ENCODE data around the gene PLA2G4C. TPM values are rescaled to one million over a fixed set of nuclear protein-coding genes. Genes with fewer than 3 reads are reported as not detected.

The PLA2G4C gene
- total and polyA plus RNA-seq, 2 experiments from 2014 or later = 2.9 to 3.4 TPM

- no peaks in the 10 kb centered on the region for H3F3A ChIP-seq (replicated peaks; ENCODE audit: low read depth)
- no peak for TF ChIP-seq STAT1 (IDR thresholded peaks at IDR 0.05; ENCODE audit: unreplicated experiment)
- no peak for TF ChIP-seq EZH2phosphoT487 (IDR thresholded peaks at IDR 0.05; ENCODE audit: unreplicated experiment)
- no peak for TF ChIP-seq REST (IDR thresholded peaks at IDR 0.05; ENCODE audit: unreplicated experiment)
- TF ChIP-seq CTCF (conservative IDR thresholded peaks at IDR 0.05; ENCODE audit: low read depth in 2 of 2) = no peak
- no peak for TF ChIP-seq NANOG (IDR thresholded peaks at IDR 0.05; ENCODE audit: borderline replicate concordance)
- TF ChIP-seq ZNF331 (CRISPR knock-in tag; IDR thresholded peaks at IDR 0.05; ENCODE audit: low read depth) = no peak
- TF ChIP-seq JUNB (IDR thresholded peaks at IDR 0.05; ENCODE audit: unreplicated experiment) = no peak
- no peak for TF ChIP-seq ETS1 (IDR thresholded peaks at IDR 0.05)
- no peak for TF ChIP-seq ZNF462 (CRISPR knock-in tag; IDR thresholded peaks at IDR 0.05)
- no peak for TF ChIP-seq EZH2 (IDR thresholded peaks at IDR 0.05; ENCODE audit: low read depth, unreplicated experiment)
- TF ChIP-seq CREB1 (CRISPR knock-in tag; IDR thresholded peaks at IDR 0.05; ENCODE audit: low read depth) = no peak
- no peak for TF ChIP-seq ZNF114 (CRISPR knock-in tag; IDR thresholded peaks at IDR 0.05)
- TF ChIP-seq POLR2AphosphoS5 (IDR thresholded peaks at IDR 0.05; ENCODE audit: low read depth) = no peak
- H3K36me3 Mint-ChIP-seq (ENCODE audit: low read depth) = no peaks in the 10 kb centered on the region
- H4K20me1 ChIP-seq (replicated peaks; ENCODE audit: insufficient read depth) = no peaks in the 10 kb centered on the region
- H3K27me3 ChIP-seq (ENCODE audit: insufficient read depth) = no peaks in the 10 kb centered on the region
- H3K4me3 ChIP-seq = no peak overlapping the region
- H3K36me3 ChIP-seq (ENCODE audit: insufficient read depth) = no peaks in the 10 kb centered on the region
- DNase-seq (ENCODE audit: low spot score) (peak; percentile 20), ATAC-seq (no peak)
- H3K9me2 ChIP-seq (ENCODE audit: insufficient read depth) = peaks cover 8% of the 10 kb centered on the region; the same call in 1 of the 2 replicates
- H3K4me3 Mint-ChIP-seq = no peak overlapping the region
- H3K27ac Mint-ChIP-seq = no peak overlapping the region
- no peaks in the 10 kb centered on the region for H3K79me2 ChIP-seq (replicated peaks; ENCODE audit: insufficient read depth)
- H2AFZ ChIP-seq = no peak overlapping the region
- no peaks in the 10 kb centered on the region for H3K4me1 ChIP-seq (ENCODE audit: insufficient read depth)
- no peaks in the 10 kb centered on the region for H3K4me1 Mint-ChIP-seq
- H3K27me3 Mint-ChIP-seq (ENCODE audit: insufficient read depth, low read depth, poor library complexity) = peaks cover 9% of the 10 kb centered on the region
- H3K27ac ChIP-seq (ENCODE audit: low read depth) = no peak overlapping the region
- no peak overlapping the region for H3K4me2 ChIP-seq
- peaks cover 11% of the 10 kb centered on the region; the same call in 2 of the 3 replicates for H3K9me3 Mint-ChIP-seq
Observed at GRCh38 chr19:48000846-48001245, 109.8 kb downstream of the PLA2G4C start.

Measured in GM23338 (cell line).